GM12891 (cell line): ENCODE results near the gene OR5AN1. TPM values are rescaled to one million over a fixed set of nuclear protein-coding genes. Genes with fewer than 3 reads are reported as not detected.
"Not testable (repeated sequence)": the region's sequence is repeated elsewhere in the genome, so short reads cannot be mapped to it uniquely, and the experiment has no call there.

Experiments
- DNase-seq: peaks from one replicate; pipeline ENCODE4 v3.0.0; 2011; ENCODE audit warnings: low spot score; ENCODE audit not compliant: insufficient read length
- FAIRE-seq: peaks from 2 replicates; lab custom pipeline; 2011; peaks lifted over from hg19 to GRCh38; lab: Jason Lieb, UNC
- PAX5 ChIP-seq: IDR thresholded peaks from 2 replicates; pipeline ENCODE4 v1.6.1; 2011; ENCODE audit warnings: low read length, moderate library complexity, mild to moderate bottlenecking; ENCODE audit not compliant: insufficient read depth, severe bottlenecking
- POLR2A ChIP-seq: IDR thresholded peaks from 2 replicates; pipeline ENCODE4 v1.6.1; 2011; ENCODE audit warnings: low read depth, low read length, control low read depth
- POLR2AphosphoS5 ChIP-seq: IDR thresholded peaks from 2 replicates; pipeline ENCODE4 v1.6.1; 2011; ENCODE audit warnings: low read depth, low read length, control low read depth
- POU2F2 ChIP-seq: IDR thresholded peaks from 2 replicates; pipeline ENCODE4 v1.6.1; 2011; ENCODE audit warnings: low read depth, mild to moderate bottlenecking, control low read depth, low read length, moderate library complexity
- SPI1 ChIP-seq: IDR thresholded peaks from 2 replicates; pipeline ENCODE4 v1.6.1; 2011; ENCODE audit warnings: low read depth, low read length, control low read depth
- TAF1 ChIP-seq: IDR thresholded peaks from 2 replicates; pipeline ENCODE4 v1.6.1; 2011; ENCODE audit warnings: low read depth, low read length, control low read depth
- polyA plus RNA-seq: library from polyadenylated mRNA; unstranded; fragments of >200 nt; gene quantifications from one replicate; pipeline ENCODE4 v1.2.1, GENCODE V29; 2012; ENCODE audit warnings: low read depth, missing spikeins, inconsistent platforms; ENCODE audit not compliant: missing spikeins

Gene OR5AN1, protein sequence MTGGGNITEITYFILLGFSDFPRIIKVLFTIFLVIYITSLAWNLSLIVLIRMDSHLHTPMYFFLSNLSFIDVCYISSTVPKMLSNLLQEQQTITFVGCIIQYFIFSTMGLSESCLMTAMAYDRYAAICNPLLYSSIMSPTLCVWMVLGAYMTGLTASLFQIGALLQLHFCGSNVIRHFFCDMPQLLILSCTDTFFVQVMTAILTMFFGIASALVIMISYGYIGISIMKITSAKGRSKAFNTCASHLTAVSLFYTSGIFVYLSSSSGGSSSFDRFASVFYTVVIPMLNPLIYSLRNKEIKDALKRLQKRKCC
- not detected for polyA plus RNA-seq

- FAIRE-seq, result no peak
- no peak for DNase-seq
- TF ChIP-seq SPI1, result no peak
- no peak for TF ChIP-seq POLR2AphosphoS5
- TF ChIP-seq POU2F2, result no peak
- TF ChIP-seq POLR2A, result no peak
- TF ChIP-seq PAX5, result no peak
- no peak for TF ChIP-seq TAF1
Measured at GRCh38 chr11:59358595-59358994, at the start of gene OR5AN1. OR5AN1 (plus strand) TSS chr11:59358895; CDS start chr11:59364459, 5,564 bp downstream.

DNA sequence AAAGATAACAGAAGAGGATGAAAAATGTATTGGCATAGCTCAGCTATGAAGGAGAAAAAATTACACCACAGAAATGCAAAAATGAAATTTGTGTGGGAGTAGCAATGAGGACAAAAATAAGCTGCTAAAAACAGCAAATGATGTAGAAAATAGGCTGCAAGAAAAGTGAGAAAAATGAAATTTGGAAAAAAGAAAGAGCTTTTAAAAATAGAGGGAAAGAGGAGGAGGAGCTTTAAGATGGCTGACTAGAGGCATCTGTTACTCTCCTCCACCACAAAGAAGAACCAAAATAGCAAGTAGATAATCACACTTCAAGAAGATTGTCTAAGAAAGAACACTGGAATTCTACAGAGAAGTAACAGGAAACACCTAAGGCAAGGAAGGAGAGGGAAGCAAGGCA is 23.7 kb upstream of the OR5AN1 start:
- TF ChIP-seq TAF1 (no peak), SPI1 (no peak), POLR2AphosphoS5 (no peak), PAX5 (no peak), POU2F2 (no peak), POLR2A (no peak)
- FAIRE-seq (no peak), DNase-seq (no peak)

DNA sequence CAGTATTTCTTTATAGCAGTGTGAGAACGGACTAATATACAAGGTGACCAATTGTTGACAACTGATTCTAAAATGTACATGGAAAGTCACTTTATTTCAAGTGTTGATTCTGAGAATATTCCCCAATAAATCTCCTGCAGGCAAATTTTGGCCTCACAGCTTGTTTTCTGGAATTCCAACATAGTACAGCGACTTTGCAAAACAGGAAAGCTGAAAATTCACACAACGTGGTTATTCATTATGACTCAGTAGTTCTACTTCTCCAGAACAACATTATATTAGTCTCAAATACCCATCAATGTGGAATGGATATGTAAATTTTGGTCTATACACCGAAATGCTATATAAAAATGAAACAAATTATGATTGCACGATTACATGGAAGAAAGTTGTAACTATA is 22.5 kb upstream of the OR5AN1 start:
- DNase-seq (no peak), FAIRE-seq (no peak)
- TF ChIP-seq POLR2AphosphoS5, result no peak
- TF ChIP-seq TAF1, result no peak
- no peak for TF ChIP-seq PAX5
- no peak for TF ChIP-seq POU2F2

GRCh38 chr11:59336931-59337330 is 21.8 kb upstream of the OR5AN1 start:
- FAIRE-seq (no peak), DNase-seq (no peak)
- no peak for TF ChIP-seq POLR2A
- TF ChIP-seq SPI1, result no peak
- TF ChIP-seq TAF1, result no peak
- TF ChIP-seq POLR2AphosphoS5, result no peak
- no peak for TF ChIP-seq POU2F2
- TF ChIP-seq PAX5, result no peak

DNA sequence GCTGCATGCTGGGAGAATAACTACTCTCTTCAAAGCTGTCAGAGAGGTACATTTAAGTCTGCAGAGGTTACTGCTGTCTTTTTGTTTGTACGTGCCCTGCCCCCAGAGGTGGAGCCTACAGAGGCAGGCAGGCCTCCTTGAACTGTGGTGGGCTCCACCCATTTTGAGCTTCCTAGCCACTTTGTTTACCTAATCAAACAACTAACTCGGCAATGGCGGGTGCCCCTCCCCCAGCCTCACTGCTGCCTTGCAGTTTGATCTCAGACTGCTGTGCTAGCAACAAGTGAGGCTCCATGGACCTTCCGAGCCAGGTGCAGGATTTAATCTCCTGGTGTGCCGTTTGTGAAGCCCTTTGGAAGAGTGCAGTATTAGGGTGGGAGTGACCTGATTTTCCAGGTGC is 9.0 kb upstream of the OR5AN1 start:
- DNase-seq, FAIRE-seq: not testable (repeated sequence)

DNA sequence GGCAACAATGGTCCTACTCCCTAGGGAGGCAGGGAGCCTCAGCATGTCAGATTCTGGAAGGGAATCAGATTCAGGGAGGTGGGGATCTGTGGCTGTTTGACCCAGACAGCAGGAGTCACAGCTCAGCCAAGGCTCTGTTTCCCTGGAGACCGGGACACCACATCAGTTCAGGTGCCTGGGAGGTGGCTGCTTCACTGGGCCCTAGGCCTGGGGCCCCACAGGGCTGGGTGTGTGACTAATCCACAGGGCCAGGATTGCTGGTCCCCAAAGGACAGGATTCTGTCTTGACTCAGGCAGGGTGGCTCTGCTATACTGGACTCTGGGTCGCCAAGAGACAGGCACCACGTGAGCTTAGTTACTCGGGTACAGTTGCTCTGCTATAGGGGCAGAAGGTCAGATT is 3.5 kb upstream of the OR5AN1 start:
- no peak for DNase-seq
- FAIRE-seq, result no peak
- no peak for TF ChIP-seq PAX5
- no peak for TF ChIP-seq TAF1
- no peak for TF ChIP-seq POLR2AphosphoS5
- TF ChIP-seq SPI1, result no peak
- TF ChIP-seq POLR2A, result no peak
- no peak for TF ChIP-seq POU2F2

DNA sequence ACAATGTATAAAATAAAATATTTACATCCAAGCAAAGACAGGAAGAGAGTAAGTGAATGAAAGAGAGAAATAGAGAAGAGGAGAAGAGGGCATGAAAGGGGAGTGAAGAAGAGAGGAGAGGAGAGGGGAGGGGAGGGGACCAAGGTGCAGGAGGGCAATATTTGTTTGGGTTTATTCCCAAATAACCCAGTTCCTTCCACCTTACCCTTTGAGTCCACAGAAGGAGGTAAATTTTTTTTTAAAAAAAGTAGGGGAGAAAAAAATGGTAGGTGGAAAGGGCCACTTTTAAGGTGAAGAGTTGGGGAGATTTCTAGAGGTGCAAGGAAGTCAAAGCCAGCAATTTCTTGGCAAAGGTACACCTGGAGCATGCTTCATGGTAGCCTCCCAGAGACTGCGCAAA is 2.1 kb upstream of the OR5AN1 start:
- DNase-seq (no peak), FAIRE-seq (no peak)
- TF ChIP-seq PAX5, result no peak
- no peak for TF ChIP-seq POU2F2
- no peak for TF ChIP-seq TAF1
- no peak for TF ChIP-seq POLR2A
- TF ChIP-seq SPI1, result no peak
- no peak for TF ChIP-seq POLR2AphosphoS5

DNA sequence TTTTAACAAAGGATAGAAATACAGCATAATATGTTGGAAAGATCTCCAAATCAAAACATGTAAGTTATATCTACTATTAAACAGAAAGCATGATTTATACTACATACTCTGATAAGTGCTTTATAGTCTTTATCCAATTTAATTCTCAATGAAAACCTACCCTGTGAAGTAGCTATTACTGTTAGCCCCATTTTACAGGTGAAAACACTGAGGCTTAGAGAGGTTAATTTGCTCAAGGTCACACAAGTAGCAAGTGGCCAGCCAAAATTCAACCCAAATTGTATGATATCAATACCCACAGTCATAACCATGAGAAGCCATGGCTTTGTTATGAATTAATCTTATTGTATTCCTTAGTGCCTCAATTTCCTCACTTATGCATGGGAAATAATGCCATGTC is 675 bp upstream of the OR5AN1 start:
- no peak for TF ChIP-seq POLR2AphosphoS5
- no peak for TF ChIP-seq SPI1
- no peak for TF ChIP-seq POU2F2
- no peak for TF ChIP-seq TAF1
- no peak for TF ChIP-seq PAX5
- no peak for TF ChIP-seq POLR2A
- no peak for FAIRE-seq
- no peak for DNase-seq

- FAIRE-seq (no peak), DNase-seq (no peak)
- no peak for TF ChIP-seq POLR2AphosphoS5
- TF ChIP-seq POLR2A, result no peak
- no peak for TF ChIP-seq SPI1
- TF ChIP-seq POU2F2, result no peak
- TF ChIP-seq TAF1, result no peak
Measured at GRCh38 chr11:59365232-59366018, 6.7 kb downstream of the OR5AN1 start.
